Lower leg skin (tissue), 4 donors: ENCODE measurements around the gene GNLY. TPM values are rescaled to one million over a fixed set of nuclear protein-coding genes. Genes with fewer than 3 reads are reported as not detected.
A peak's percentile ranks its signal among the peaks of the same experiment; 100 is the strongest.

ENCODE experiments used
- DNase-seq, 2 donors: peaks; one replicate each; pipeline ENCODE4 v3.0.0-alpha.2; 2019; ENCODE audit warnings: low spot score in 2 of 2
- H3K4me3 ChIP-seq: fragments of 200-600 bp; sonication (generic); 2 replicates; pipeline ENCODE4 v1.5.1; 2017; ENCODE audit warnings: mild to moderate bottlenecking, low read depth; ENCODE audit not compliant: poor library complexity, severe bottlenecking
- POLR2A ChIP-seq, 2 donors: fragments of 450-650 bp; IDR thresholded peaks; one replicate each; pipeline ENCODE4 v1.6.1; 2016 to 2017; ENCODE audit warnings: antibody characterized with exemption in 2 of 2, mild to moderate bottlenecking in 1 of 2, moderate library complexity in 1 of 2
- WGBS, 2 donors: methylation state at CpG; one replicate each; pipeline ENCODE4 v1.1.5; 2018; 5-methylcytosine and 5-hydroxymethylcytosine counted together
- intact Hi-C: fragments of 100-400 bp; cut with DNase I; formaldehyde crosslinking; loops from one replicate; pipeline ENCODE4 v1.15.0; 2023; ENCODE audit warnings: low total_unique reads
- total RNA-seq, 4 donors: library from RNA; depleted of rRNA; stranded (reverse); fragments of >200 nt; gene quantifications; one replicate each; pipeline ENCODE4 v1.1.0, GENCODE V29; 2016
- TF ChIP-seq, protein P1 (sequence below), 3 donors: fragments of 450-650 bp; IDR thresholded peaks; one replicate each; pipeline ENCODE4 v1.5.1; 2016; ENCODE audit warnings: antibody characterized with exemption in 3 of 3, mild to moderate bottlenecking in 3 of 3, moderate library complexity in 2 of 3

GNLY gene
- total RNA-seq = 1 to 10 TPM in 2 of 4 donors, under 1 TPM in 1, not detected in 1; 0.42 to 3.6 (median 1.3) TPM

DNA sequence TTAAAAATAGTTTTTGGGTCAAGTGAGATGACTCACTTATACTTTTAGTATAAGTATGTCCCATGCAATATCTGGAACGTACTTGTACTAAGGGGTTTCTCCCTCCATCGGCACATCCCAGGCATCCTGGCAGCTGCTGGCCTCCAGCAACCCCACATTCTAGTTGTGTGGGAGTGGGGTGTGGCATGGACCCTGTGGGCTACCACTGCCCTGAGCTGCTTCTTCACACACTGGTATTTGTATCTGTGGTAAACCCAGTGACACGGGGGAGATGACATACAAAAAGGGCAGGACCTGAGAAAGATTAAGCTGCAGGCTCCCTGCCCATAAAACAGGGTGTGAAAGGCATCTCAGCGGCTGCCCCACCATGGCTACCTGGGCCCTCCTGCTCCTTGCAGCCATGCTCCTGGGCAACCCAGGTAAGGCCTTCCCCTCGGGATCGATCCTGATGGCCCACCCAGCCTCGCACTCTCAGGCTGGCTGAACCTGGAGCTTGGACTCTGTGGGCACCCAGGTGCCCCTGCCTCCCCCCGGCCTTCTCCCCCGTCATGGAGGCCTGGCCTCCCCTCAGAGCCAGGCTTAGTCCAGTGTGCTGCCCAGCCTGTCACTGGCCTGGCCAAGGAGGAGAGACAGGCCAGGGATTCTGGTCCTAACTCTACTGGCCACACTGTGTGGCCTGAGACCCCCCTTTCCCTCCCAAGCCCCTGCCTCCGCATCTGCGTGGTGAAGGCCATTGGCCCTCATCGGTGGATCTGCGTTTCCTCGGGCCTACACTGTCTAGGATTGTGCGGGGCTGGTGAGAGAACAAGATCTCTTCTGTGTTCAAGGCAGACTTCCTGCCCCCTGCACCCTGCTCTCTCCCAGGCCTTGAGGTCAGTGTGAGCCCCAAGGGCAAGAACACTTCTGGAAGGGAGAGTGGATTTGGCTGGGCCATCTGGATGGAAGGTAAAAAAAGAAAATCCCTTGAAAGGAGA, at the start of gene GNLY:
Gene GNLY (plus strand): TSS at position 307 of the 974 bp plus-strand sequence. CDS start 61 bp downstream, at position 368.
- 94% methylated on average over 15 of the region's 15 CpGs for WGBS, 2 donors
- no peak within 1 kb of the TSS for H3K4me3 ChIP-seq
- TF ChIP-seq POLR2A (IDR thresholded peaks at IDR 0.05) = no peak
- TF ChIP-seq, protein P1, sequence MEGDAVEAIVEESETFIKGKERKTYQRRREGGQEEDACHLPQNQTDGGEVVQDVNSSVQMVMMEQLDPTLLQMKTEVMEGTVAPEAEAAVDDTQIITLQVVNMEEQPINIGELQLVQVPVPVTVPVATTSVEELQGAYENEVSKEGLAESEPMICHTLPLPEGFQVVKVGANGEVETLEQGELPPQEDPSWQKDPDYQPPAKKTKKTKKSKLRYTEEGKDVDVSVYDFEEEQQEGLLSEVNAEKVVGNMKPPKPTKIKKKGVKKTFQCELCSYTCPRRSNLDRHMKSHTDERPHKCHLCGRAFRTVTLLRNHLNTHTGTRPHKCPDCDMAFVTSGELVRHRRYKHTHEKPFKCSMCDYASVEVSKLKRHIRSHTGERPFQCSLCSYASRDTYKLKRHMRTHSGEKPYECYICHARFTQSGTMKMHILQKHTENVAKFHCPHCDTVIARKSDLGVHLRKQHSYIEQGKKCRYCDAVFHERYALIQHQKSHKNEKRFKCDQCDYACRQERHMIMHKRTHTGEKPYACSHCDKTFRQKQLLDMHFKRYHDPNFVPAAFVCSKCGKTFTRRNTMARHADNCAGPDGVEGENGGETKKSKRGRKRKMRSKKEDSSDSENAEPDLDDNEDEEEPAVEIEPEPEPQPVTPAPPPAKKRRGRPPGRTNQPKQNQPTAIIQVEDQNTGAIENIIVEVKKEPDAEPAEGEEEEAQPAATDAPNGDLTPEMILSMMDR (IDR thresholded peaks at IDR 0.05) = no peak
- intact Hi-C loops = no loop called here
- peak in 1 of 2 donors; percentile 70 for DNase-seq

DNA sequence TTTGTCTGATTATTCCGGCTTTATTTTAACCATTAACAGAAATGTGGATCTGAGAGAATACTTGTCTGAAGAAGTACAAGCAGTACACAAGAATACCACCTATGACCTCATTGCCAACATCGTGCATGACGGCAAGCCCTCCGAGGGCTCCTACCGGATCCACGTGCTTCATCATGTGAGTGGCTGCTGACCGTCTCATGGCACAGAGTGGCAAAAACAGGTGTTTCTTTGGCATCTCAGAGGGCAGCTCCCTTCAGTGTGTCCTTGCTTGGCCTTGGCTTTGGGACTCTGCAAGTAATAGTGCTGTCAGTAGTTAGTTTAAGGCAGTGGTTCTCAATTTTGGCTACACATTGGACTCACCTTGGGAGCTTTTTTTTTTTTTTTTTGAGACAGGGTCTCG, 49.2 kb upstream of the GNLY start:
- no peak for DNase-seq
- 94 to 95% methylated on average over 8 of the region's 8 CpGs for WGBS, 2 donors
- no peak overlapping the region for H3K4me3 ChIP-seq
- TF ChIP-seq, protein P1 (IDR thresholded peaks at IDR 0.05) = no peak
- TF ChIP-seq POLR2A (IDR thresholded peaks at IDR 0.05) = no peak
- intact Hi-C loops = loop anchor here (10.0 kb wide), 1 partner anchor 170 kb away; no protein-coding TSS in a partner anchor

DNA sequence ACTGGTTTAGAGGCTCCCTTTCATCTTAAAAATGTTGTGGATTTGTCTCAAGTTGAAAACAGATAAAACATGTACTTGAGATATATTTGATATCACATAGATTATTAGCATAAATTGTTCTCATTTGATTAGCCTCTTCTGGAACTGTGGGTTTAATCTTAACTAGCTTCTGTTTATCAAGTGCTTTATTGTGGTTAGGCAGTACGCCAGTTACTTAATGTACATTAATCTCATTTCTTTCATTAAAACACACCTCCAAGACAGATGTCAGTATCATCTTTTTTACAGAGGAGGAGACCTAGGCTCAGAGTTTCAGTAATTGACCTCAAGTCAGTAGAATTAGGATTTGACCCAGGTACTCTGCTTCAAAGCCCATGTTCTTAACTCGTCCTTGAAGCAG, 48.0 kb upstream of the GNLY start:
- WGBS, 2 donors = 93 to 94% methylated on average over 2 of the region's 2 CpGs
- TF ChIP-seq, protein P1 (IDR thresholded peaks at IDR 0.05) = no peak
- no peak for TF ChIP-seq POLR2A (IDR thresholded peaks at IDR 0.05)
- DNase-seq = no peak
- intact Hi-C loops = loop anchor here (10.0 kb wide), 1 partner anchor 169 kb away; no protein-coding TSS in a partner anchor
- no peak overlapping the region for H3K4me3 ChIP-seq

DNA sequence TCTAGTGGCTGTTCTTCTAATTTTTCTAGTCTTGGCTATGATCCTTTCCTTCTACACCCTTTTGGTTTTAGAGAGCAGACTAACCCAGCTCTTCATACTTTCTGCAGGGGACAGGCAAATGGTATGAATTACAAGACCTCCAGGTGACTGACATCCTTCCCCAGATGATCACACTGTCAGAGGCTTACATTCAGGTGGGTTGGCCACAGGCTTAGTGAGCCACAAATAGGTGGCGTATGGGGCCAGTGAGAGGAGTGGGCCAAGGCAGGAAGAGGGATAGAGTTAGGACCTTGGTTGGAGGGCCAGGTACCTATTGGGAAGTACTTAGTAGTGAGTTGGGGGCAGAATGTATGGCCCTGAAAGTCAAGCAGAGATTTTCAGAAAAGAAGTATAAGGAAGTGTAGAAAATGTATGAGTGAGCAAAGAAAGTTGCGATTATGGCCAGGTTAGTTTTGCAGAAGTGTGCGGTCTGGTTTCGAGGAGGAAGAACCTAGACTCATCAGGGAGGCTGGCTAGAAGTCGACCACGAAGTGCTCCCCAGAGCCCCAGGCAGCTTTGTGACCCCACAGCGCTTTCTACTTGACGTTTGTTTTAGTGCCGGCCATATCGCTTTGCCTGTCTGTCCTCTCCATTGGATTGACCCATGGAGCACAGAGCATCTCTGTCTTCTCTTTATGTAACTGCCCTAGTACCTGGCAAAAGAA, 46.2 kb upstream of the GNLY start:
- no peak overlapping the region for H3K4me3 ChIP-seq
- 88 to 89% methylated on average over 10 of the region's 10 CpGs for WGBS, 2 donors
- no peak for TF ChIP-seq POLR2A (IDR thresholded peaks at IDR 0.05)
- TF ChIP-seq, protein P1 (IDR thresholded peaks at IDR 0.05) = no peak
- no peak for DNase-seq
- intact Hi-C loops = loop anchor here (10.0 kb wide), 1 partner anchor 167 kb away; no protein-coding TSS in a partner anchor

DNA sequence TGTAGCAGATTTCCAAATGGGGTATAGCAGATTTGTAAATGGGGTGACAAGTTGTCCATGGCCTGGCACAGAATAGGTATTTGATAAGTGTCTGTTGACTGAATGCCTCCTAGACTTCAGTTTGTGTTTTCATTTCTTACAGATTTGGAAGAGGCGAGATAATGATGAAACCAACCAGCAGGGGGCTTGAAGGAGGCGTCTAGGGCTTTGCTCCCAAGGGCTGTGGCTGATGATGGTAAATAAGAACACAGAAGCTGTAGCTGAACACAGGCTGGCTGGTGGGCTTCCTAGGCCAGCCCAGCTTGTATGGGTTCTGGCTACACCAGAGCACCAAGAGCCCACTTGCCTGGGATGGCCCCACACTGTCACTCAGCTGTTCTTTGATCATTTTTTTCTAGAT, 45.5 kb upstream of the GNLY start:
- 55 to 58% methylated on average over 2 of the region's 2 CpGs for WGBS, 2 donors
- DNase-seq = no peak
- TF ChIP-seq, protein P1 (IDR thresholded peaks at IDR 0.05) = no peak
- TF ChIP-seq POLR2A (IDR thresholded peaks at IDR 0.05) = no peak
- intact Hi-C loops = loop anchor here (10.0 kb wide), 1 partner anchor 166 kb away; no protein-coding TSS in a partner anchor
- no peak overlapping the region for H3K4me3 ChIP-seq
